WERI-Rb-1 (cell line): ENCODE data around the gene NXN.
A peak's percentile ranks its signal among the peaks of the same experiment; 100 is the strongest.
"Not testable (repeated sequence)": the region's sequence is repeated elsewhere in the genome, so short reads cannot be mapped to it uniquely, and the experiment has no call there.

ENCODE experiments used
- DNase-seq: peaks from one replicate; pipeline ENCODE4 v3.0.0-alpha.2; 2020
- H3K27ac ChIP-seq: fragments of 250-450 bp; sonication (Bioruptor Pico); 2 replicates; pipeline ENCODE4 v1.5.1; 2020; ENCODE audit warnings: mild to moderate bottlenecking, moderate library complexity
- H3K27me3 ChIP-seq: fragments of 250-450 bp; sonication (Bioruptor Pico); 2 replicates; pipeline ENCODE4 v1.5.1; 2021; ENCODE audit warnings: mild to moderate bottlenecking, low read depth, moderate library complexity; ENCODE audit not compliant: insufficient read depth, severe bottlenecking
- H3K36me3 ChIP-seq: fragments of 250-450 bp; sonication (Bioruptor Pico); 2 replicates; pipeline ENCODE4 v1.5.1; 2020; ENCODE audit warnings: mild to moderate bottlenecking, moderate library complexity
- H3K4me3 ChIP-seq: 2 replicates; pipeline ENCODE4 v1.5.1; 2011; ENCODE audit warnings: low read depth, mild to moderate bottlenecking, control low read depth, low read length
- H3K9me3 ChIP-seq: fragments of 250-450 bp; sonication (Bioruptor Pico); 2 replicates; pipeline ENCODE4 v1.5.1; 2021; ENCODE audit warnings: mild to moderate bottlenecking, moderate library complexity; ENCODE audit not compliant: severe bottlenecking
- CTCF ChIP-seq: IDR thresholded peaks from 2 replicates; pipeline ENCODE4 v1.5.1; 2011; ENCODE audit warnings: low read depth, mild to moderate bottlenecking, control low read depth, inconsistent platforms, low read length

The NXN gene

DNA sequence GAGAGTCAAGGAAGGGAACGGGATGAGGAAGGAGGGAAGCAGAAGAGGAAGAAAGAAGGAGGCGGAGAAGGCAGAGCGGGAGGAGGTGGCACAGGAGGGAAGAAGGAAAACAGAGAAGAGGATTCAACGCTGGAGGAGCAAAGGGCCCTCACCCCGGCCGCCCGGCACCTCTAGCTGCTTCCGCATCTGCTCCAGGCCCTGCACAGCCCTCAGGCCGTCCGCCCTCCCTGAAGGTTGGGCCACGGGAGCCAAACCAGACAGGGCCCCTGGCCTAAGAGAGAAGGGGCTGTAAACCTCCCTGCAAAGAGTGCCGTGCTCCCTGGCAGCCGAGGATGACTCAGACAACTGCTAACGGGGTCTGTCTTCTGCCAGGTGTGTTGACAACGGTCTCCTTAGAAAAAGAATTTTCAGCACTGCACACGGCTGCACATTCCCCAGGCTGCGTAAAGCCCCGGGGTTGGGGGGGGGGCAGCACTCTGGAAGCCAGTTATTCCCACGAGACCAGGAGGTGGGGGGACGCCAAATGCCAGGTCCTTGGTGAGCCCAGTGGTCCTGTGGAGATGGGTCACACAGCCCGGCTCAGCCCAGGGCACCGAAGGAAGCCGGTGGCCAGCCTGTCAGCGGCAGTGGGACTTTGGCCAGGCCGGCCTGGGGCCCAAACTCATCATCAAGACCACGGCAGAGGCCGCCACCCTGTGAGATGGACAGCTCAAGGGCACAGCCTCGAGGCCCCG, 168.4 kb downstream of the NXN start:
- Histone ChIP-seq H3K4me3 (no peak overlapping the region), H3K9me3 (no peaks in the 10 kb centered on the region), H3K27ac (no peak overlapping the region), H3K36me3 (peaks cover 54% of the 10 kb centered on the region), H3K27me3 (no peaks in the 10 kb centered on the region)
- no peak for TF ChIP-seq CTCF
- DNase-seq = no peak

DNA sequence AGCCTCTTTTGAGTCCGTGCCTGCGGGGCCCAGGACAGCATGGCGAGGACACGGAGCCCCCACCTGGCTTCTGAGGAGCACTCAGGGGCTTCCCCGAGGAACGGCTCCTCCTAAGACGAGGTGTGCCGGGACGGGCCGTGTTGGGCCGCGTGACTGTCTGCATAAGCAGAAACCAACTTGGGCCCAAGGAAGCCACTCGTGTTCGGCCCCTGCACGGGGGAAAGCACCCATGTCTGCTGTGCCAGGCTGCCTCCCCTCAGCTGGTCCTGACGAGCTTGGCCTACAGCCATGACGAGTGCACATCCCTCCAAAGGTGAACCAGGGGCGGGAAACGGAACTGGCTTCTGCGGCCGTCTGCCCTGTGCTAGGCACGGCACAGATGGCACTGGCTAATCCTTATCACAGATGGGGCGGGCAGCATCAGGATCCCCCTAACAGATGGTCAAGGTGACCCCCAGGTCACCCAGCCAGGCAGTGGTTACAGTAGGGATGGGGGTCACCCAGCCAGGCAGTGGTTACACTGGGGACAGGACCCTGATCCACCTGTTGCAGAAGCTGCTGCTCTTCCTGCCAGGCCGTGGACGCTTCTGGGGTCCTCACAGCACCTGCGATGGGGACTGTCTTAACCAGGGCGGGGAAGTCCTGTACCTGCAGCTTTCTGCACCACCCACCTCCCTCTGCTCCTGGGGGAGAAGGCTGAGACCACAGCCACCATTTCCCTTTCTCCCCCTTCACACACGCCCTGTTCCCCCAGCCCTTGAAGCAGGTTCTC, 171.9 kb downstream of the NXN start:
- H3K36me3 ChIP-seq = peaks cover 47% of the 10 kb centered on the region
- H3K27me3 ChIP-seq = no peaks in the 10 kb centered on the region
- H3K9me3 ChIP-seq = no peaks in the 10 kb centered on the region
- TF ChIP-seq CTCF = no peak
- H3K27ac ChIP-seq = peak overlapping the region; percentile 81
- no peak overlapping the region for H3K4me3 ChIP-seq
- peak; percentile 93 for DNase-seq

GRCh38 chr17:806781-807522, 172.6 kb downstream of the NXN start:
- H3K27me3 ChIP-seq = no peaks in the 10 kb centered on the region
- peaks cover 46% of the 10 kb centered on the region for H3K36me3 ChIP-seq
- no peaks in the 10 kb centered on the region for H3K9me3 ChIP-seq
- no peak overlapping the region for H3K4me3 ChIP-seq
- H3K27ac ChIP-seq = peak overlapping the region; percentile 81
- no peak for TF ChIP-seq CTCF
- no peak for DNase-seq

GRCh38 chr17:806346-806745, 173.2 kb downstream of the NXN start:
- H3K27me3 ChIP-seq = no peaks in the 10 kb centered on the region
- H3K4me3 ChIP-seq = no peak overlapping the region
- no peak for DNase-seq
- H3K27ac ChIP-seq = peak overlapping the region; percentile 81
- no peak for TF ChIP-seq CTCF
- no peaks in the 10 kb centered on the region for H3K9me3 ChIP-seq
- H3K36me3 ChIP-seq = peaks cover 50% of the 10 kb centered on the region

GRCh38 chr17:805886-806285, 173.7 kb downstream of the NXN start:
- not testable (repeated sequence) for H3K9me3 ChIP-seq, H3K4me3 ChIP-seq, H3K27me3 ChIP-seq, DNase-seq, H3K27ac ChIP-seq
- peaks cover 51% of the 10 kb centered on the region for H3K36me3 ChIP-seq
